Fibroblast of mammary gland (primary cell): Measurements from ENCODE around the gene TSPAN4.

Experiments used
- DNase-seq: peaks from one replicate; pipeline ENCODE4 v3.0.0-alpha.2; 2010; ENCODE audit warnings: low read depth
- H3K4me3 ChIP-seq: 2 replicates; pipeline ENCODE4 v1.5.1; 2011; ENCODE audit warnings: low read depth, mild to moderate bottlenecking, low read length, moderate library complexity; ENCODE audit not compliant: control insufficient read depth
- CTCF ChIP-seq: conservative IDR thresholded peaks from 2 replicates; pipeline ENCODE4 v1.5.1; 2011; ENCODE audit warnings: low read depth, low read length, inconsistent platforms; ENCODE audit not compliant: control insufficient read depth, insufficient read depth

The TSPAN4 gene

GRCh38 chr11:809287-810039, 33.2 kb upstream of the TSPAN4 start, which contains the start of gene RPLP2:
TSS of gene RPLP2 (plus strand) at chr11:809967. CDS start at chr11:810235, 268 bp downstream.
- DNase-seq: peak; percentile 95
- TF ChIP-seq CTCF: no peak
- peak within 1 kb of the TSS; percentile 92 for H3K4me3 ChIP-seq

DNA sequence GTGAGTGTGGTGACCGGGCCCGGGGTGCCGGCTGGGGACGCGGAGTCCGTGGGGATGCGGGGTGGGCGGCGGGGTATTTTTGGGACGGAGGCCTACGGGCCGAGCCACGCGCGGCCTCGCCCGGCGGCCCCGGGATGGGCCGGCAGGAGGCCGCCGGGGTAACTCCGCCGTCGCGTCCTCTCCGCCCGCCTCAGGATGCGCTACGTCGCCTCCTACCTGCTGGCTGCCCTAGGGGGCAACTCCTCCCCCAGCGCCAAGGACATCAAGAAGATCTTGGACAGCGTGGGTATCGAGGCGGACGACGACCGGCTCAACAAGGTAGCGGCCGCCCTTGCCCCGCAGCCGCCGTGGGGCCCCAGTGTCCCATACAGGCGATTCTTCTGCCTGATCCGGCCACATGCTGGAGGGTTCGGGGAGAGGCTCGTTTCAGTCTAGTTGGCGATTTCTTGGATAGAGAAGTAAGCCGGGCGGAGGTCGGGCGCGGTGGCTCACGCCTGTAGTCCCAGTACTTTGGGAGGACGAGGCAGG, 32.5 kb upstream of the TSPAN4 start:
- no peak for DNase-seq
- TF ChIP-seq CTCF: no peak
- H3K4me3 ChIP-seq: peak overlapping the region; percentile 92

DNA sequence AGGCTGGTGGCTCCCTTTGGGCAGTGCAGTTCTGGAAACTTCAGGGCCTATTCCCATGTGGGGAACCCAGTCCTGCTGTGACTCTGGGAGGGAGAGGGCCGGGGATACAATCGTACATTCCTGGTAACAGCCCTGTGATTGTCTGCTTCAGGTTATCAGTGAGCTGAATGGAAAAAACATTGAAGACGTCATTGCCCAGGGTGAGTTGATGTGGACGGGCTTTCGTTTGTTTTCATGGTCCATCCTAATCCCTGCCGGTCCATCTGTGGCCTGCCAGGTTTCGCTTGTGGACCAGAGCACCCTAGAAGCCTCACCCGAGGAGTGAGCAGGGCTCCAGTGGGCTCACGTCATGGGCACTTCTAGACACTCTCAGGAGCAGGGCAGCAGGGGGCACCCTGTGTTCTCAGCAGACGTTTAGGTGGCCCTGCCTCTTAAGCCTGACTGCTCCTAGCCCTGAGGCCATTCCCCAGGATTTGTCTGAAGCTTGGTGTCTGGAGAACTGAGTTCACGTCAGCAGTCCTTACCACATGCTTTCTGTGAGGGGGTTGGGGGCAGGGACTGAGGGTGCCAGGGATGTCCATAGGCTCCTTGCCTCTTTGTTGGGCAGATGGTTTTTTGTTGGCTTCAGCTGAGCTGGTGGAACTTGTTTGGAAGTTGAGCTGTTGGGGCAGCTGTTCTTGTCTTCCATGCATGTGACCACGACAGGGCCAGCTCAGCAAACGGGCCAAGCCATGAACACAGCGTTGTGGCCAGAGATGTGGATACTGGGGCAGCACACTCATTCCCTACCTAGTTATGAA, 31.0 kb upstream of the TSPAN4 start:
- peak; percentile 32 for DNase-seq
- H3K4me3 ChIP-seq: peak overlapping the region; percentile 92
- TF ChIP-seq CTCF: peak; percentile 4

GRCh38 chr11:812390-812789, 30.3 kb upstream of the TSPAN4 start:
- no peak overlapping the region for H3K4me3 ChIP-seq
- DNase-seq: no peak
- no peak for TF ChIP-seq CTCF

DNA sequence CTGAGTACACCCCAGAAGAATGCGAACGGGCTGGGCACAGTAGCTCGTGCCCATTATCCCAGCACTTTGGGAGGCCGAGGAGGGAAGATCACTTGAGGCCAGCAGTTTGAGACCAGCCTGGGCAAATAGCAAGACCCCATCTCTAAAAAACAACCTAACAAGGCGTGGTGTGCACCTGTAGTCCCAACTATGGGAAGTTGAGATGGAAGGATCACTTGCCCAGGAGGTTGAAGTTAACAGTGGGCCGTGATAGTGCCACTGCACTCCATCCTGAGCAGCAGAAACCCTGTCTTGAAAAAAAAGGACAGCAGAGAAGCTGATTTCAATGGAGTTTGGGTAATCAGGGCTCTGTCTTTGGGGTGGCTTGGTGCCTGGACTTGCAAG, 29.6 kb upstream of the TSPAN4 start:
- no peak for TF ChIP-seq CTCF
- no peak for DNase-seq
- H3K4me3 ChIP-seq: no peak overlapping the region

DNA sequence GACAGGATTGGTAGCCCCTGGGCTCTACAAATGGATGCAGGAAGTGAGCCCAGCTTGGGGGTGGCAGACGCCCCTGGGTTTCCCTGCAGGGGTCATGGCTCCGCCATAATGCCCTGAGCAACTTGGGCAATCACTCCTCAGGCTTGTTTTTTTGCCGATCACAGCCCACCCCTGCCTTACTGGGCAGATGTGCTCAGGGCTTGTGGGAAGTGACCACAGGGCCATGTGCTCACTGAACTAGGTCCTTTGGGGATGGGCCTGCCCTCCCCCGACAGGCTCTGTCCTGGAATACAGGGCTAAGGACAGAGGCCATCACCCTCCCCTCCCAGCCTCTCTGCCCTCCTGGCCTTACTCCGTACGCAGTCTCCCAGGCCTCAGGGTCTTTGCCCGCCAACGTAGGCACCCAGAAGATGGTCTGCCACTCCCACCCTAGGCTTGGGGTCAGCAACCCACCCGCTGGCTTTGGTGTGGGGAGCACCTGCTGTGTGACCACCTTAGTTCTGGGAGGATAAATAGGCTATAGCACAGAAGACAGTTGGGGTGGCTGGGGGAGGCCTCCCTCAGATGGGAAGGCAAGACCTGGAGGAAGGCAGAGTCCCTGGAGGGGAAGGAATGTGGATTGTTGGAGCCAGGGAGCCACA, 29.1 kb upstream of the TSPAN4 start:
- TF ChIP-seq CTCF: no peak
- peak; percentile 31 for DNase-seq

More for the DNA sequence above, 29.1 kb upstream of the TSPAN4 start:
- H3K4me3 ChIP-seq: no peak overlapping the region
